ENCODE data around the gene VDAC1.
"Not testable (repeated sequence)": the region's sequence is repeated elsewhere in the genome, so short reads cannot be mapped to it uniquely, and the experiment has no call there.

The VDAC1 gene

GRCh38 chr5:133963493-133964128 lies 41.2 kb downstream of the VDAC1 start:
- no peak for DNase-seq

DNA sequence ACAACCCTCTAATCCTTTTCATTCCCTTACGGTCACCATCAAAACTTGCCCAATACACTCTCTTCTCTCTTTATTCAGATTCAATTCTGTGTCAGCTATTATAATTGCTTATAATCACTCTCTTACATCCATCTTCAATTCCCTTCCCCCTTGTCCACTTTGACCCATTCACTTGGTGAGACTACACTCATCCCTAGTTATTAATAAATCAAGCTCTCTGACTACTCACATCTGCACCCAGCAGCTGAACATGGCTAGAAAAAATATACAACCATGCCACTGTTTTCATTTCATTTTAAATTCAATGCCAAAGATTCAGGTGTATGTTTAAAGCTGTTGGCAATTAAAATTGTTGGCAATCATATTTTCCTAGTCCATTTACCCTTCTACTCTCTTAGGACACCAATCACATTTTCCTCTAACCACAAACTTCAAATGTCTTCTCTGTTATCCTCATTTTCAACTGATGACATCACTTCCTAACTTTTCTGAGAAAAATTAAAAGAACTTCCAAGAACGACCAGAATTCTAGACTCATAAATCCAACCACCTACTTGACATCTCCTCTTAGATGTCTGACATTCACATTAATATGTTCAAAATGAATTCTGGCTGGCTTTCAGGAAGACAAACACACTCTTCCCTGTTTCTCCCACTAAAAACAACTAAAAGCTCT lies 41.8 kb downstream of the VDAC1 start:
- DNase-seq, result no peak

GRCh38 chr5:133962131-133962530 lies 42.6 kb downstream of the VDAC1 start:
- no peak for DNase-seq

GRCh38 chr5:133959643-133960042 lies 45.1 kb downstream of the VDAC1 start:
- no peak for DNase-seq

DNA sequence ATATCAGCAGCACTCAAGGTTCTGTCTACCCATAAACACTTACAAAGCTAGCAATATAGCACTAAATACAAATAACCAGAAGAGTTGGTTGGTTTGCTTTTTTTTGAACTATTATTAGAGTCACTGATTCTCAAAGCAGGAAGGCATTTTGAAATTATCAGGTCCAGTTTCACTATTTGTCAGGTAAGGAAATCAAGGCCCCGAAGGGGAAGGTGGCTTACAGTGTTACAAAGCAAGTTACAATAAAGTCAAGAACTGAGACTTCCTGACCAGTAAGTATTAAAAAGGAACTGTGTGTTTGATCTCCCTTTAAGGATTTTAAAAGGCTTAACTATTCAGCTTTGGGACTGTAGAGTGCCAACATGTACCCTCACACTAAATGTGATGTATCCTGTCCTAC lies 47.2 kb downstream of the VDAC1 start:
- no peak for DNase-seq

- DNase-seq, result no peak
These were observed 47.7 kb downstream of the VDAC1 start for GRCh38 chr5:133957080-133957479.

- DNase-seq, result not testable (repeated sequence)
These were observed 48.6 kb downstream of the VDAC1 start for GRCh38 chr5:133956196-133956595.

DNA sequence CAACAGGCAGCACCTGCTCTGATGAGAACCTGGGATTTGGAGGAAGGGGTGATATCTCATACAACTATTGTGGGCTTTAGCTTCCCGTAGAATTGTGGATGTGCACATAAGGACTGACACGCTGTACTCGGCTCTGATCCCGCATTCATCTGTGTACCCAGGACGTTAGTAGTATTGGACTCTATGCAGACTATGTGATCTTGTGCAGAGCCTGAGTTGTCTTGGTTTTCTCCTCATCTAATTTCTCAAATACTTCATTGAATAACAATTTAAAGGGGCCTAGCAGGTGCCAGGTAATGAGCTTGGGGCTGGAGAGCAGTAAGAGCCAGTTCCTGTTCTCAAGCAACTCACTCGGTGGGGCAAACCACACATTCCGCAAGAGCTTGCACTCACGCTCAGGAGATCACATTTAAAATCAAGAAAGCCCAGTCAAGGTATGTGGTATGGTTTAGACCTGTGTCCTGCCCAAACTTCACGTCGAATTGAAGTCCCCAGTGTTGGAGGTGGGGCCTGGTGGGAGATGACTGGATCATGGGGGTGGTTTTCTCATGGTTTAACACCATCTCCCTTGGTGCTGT lies 51.1 kb downstream of the VDAC1 start:
- no peak for DNase-seq

DNA sequence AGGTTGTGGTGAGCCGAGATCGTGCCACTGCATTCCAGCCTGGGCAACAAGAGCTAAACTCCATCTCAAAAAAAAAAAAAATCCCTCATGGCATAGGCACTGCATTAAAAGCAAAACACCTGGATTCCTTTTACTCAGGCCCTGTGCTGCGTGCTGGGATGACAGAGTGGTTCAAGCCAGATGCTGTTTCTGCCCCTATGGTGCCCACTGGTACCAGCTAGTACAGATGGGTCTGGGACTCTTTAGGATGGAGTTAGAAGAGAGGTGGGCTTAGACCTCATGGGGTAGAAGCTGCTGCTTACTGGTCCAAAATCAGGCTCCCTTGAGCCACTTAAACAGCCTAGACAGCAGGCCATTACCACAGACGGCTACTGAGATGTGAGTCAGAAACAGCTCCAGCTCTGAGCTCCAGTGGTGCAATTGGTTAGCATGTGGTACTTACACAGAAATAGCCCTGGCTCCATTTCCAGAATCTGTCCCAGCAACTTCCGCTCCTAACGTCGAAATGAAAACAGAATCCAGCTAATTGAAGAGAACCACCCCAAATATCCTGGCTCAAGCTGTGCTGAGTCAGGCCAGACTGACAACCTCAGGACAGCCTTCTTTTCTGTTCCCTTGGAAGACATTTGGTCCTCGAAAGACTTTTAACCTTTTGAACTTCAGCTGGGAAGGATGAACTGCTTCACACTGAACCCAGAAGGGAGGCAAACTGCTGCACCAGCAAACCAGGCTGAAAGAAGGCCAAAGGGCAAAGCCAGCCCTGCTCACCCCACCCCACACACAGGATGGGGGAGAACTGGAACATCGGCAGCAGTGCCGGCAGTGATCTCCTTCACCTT lies 51.8 kb downstream of the VDAC1 start:
- no peak for DNase-seq

DNA sequence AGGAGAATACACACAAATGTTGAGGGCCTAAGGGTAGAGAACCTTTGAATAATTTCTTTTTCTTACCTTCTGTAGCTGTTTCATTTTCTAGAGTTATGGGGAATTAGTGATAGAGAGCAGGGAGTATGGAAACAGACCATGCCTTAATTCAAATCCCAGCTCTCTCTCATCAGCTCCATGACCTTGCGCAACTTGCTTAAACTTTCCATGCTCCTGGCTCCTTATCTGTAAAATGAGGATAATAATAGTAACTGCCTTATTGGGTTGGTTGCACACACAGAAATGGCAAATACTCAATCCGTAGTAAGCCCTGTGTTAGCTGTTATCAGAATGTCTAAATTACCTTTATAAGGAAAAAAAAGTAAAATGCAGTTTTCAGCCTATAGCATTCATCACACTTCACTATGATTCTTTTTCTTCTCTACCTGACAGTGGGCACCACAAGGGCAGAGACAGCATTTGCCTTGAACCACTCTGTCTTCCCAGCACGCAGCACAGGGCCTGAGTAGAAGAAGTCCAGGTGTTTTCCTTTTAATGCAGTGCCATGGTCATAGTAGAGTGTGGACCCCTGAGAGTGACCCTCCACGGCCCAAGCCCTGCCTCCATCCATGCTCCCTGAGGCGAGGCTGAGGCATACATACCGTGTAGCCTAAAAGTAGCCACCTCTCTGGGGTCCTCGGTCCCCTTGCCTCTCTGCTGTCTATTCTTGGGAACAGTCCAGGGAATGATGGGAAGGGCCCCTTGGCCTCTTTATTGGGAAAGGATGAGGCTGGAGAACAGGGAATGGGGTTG lies 53.8 kb downstream of the VDAC1 start:
- DNase-seq, result no peak

DNA sequence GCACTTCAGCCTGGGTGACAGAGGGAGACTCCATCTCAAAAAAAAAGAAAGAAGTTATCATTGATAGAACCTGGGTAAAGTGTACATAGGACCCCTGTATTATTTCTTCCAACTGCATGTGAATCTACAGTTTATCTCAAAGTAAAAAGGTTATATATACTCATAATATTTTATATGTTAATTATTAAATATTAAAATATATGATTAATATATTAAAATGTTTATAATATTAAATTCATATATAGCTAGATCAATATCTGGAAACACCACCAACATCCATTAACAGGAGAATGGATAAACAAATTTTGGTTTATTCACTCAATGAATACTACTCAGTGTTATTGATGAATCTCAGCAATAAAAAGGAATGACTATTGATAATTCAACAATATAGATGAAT lies 56.1 kb downstream of the VDAC1 start:
- no peak for DNase-seq

GRCh38 chr5:133947431-133947841 lies 57.3 kb downstream of the VDAC1 start:
- DNase-seq, result no peak

DNA sequence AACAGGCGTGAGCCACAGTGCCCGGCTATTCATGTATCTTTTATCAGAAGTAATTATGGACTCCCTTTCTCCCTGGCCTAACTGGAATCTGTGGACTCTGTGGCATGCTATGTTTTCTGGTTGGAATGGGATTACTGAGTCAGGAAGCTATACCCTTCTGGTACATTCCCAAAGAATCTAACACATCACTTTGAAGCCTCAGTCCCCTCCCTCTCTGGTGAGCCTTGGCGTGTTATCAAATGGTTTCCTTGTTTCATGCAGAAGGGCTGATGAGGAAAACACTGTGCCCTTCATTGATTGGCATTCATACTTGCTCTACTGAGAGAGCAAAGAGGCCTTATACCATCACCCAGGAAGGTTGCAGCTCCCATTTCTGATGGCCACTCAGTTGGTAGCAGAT lies 59.2 kb downstream of the VDAC1 start:
- no peak for DNase-seq

DNA sequence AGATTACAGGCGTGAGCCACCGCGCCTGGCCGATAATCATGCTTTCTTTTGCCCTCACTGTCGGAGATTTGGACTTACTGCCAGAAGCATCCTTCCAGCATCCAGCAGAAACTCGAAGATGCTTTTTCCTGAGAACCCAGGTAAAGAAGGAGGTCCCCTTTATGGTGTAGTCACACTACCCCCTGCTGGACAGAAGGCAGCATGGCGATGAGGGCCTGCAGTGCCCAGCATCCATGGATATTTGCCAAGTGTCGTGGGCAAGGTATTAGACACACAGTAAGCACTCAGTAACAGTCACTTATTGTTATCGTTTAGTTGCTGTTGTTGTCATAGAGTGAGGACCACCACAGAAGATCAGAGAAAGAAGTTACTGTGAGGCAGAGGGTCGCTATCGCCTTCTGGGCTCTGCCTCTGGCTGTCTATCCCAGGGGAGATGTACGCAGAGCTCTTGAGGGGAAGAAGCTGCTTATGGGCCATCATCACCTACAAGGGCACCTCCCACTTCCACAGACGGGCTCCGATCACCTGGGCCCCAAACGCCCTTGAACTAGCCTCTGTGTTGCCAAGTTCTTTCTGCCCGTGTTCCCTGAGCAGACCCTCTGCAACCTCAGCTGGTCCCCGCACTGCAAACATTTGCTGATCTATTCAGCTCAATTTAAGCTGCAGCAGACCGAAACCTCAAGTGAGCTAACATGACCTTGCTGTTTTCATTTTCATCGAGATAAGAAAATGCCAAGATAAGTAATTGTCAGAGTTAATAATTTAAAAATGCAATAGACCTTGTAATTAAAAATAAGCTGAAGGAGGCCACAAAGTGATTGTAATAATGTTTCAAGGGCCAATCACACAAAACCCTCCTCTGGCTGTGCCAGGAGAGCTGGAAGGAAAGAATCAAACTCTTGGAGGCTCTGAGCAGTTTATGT lies 60.3 kb downstream of the VDAC1 start:
- DNase-seq, result peak; percentile 62

DNA sequence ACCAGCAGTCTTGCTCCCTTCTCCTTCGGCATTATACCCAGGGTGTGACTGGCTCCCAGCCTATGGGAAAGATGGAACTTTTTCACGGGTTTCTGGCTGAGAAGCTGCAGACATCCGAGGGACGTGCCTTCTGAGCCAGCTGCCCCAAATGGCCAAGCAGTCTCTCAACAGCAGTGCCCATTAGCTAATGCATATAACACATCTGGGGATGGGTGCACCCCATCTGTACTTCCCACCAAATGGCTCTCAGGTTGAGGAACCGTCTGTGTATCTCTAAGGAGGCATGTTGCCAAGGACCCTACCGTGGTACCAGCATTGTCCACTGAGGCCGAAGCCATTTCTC lies 61.3 kb downstream of the VDAC1 start:
- DNase-seq, result no peak

DNA sequence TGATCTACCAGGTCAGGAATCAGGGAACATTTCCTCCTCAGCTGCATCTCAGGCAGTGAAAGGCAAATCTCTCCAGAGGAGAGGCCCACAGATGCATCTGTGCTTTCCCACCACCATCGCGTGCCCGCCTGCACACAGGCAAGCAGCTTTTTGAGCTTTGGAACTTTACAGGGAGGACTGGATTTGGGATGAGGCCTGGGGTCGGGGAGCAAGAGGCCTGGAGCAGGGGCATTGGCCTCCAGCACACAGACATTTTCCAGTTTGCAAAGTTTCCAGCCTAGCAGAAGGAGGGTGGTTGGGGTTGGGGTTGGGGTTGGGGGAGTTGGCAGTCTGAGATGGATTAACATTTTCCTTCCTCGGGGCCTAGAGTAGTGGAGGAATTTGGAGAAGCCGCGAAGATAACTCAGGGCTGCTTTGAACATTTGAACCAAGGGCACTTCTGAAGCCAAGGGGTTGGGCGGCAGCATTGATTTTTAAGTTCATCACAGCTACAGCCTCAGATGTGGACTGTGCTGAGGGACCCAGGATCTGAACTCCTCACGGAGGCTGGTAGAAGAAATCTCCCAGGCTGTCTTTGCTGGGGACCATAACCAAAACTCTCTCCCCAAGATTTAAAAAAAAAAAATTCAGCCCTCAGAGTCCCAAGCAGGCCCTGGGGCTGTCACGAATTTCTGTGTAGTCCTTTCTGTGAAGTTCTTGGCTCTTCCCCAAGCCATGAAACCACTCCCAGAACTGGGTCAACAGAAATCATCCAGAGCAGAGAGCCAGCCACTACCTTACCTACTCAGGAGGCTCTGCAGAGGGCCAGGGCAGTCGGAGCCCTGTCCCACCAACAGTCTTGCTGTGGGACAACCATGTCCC lies 61.9 kb downstream of the VDAC1 start:
- no peak for DNase-seq

DNA sequence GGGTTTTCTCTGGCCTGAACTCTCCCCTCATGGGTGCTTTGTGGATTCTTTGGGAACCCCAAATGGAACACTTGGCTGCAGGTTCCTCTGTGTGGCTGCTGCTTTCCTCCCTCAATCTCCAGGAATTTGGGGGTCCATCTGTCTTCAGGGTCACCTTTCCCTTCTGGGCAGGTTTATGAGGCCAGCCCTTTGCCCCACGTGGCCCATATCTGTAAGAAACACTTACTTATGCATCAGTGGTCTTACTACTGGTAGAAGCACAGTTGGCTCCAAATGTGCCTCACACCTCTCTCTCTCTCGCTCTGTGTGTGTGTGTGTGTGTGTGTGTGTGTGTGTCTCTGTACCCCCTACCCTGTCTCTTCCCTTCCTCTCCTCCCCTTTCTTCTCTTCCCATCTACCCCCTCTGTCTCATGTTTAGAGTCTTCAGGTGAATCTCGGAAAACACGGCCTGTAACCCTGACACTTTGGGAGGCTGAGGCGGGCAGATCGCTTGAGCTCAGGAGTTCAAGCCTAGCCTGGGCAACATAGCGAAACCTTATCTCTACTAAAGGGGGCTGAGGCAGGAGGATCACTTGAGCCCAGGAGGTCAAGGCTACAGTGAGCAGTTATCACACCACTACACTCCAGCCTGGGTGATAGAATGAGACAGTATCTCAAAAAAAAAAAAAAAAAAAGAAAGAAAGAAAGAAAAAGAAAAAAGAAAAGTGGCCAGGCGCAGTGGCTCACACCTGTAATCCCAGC lies 63.1 kb downstream of the VDAC1 start:
- DNase-seq, result no peak

DNA sequence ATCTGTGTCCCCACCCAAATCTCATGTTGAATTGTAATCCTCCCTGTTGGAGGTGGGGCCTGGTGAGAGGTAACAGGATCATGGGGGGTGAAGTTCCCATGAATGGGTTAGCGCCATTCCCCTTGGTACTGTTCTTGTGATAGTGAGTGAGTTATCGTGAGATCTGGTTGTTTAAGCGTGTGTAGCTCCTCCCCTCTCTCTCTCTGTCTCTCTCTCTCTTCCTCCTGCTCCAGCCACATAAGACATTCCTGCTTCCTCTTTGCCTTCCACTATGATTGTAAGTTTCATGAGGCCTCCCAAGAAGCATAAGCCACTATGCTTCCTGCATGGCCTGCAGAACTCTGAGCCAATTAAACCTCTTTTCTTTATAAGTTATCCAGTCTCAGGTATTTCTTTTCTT lies 65.1 kb downstream of the VDAC1 start:
- DNase-seq, result no peak

- DNase-seq, result peak; percentile 15
These were observed 65.8 kb downstream of the VDAC1 start for GRCh38 chr5:133938929-133939328.

Measured in NCI-H146 (cell line).